ENCODE measurements around the gene RNF25. TPM values are rescaled to one million over a fixed set of nuclear protein-coding genes. Genes with fewer than 3 reads are reported as not detected.

Gene RNF25, protein sequence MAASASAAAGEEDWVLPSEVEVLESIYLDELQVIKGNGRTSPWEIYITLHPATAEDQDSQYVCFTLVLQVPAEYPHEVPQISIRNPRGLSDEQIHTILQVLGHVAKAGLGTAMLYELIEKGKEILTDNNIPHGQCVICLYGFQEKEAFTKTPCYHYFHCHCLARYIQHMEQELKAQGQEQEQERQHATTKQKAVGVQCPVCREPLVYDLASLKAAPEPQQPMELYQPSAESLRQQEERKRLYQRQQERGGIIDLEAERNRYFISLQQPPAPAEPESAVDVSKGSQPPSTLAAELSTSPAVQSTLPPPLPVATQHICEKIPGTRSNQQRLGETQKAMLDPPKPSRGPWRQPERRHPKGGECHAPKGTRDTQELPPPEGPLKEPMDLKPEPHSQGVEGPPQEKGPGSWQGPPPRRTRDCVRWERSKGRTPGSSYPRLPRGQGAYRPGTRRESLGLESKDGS
- 10 to 100 TPM; 14.6 to 14.9 TPM for total RNA-seq
- long read RNA-seq, transcript RNF25-201 (10 exons, 1,914 nt): major isoform, 12 of 18 reads
- long read RNA-seq, partial matches to known transcripts: 1 of 18 reads
- long read RNA-seq, other reads (novel, unspliced or antisense): 4 of 18 reads

DNA sequence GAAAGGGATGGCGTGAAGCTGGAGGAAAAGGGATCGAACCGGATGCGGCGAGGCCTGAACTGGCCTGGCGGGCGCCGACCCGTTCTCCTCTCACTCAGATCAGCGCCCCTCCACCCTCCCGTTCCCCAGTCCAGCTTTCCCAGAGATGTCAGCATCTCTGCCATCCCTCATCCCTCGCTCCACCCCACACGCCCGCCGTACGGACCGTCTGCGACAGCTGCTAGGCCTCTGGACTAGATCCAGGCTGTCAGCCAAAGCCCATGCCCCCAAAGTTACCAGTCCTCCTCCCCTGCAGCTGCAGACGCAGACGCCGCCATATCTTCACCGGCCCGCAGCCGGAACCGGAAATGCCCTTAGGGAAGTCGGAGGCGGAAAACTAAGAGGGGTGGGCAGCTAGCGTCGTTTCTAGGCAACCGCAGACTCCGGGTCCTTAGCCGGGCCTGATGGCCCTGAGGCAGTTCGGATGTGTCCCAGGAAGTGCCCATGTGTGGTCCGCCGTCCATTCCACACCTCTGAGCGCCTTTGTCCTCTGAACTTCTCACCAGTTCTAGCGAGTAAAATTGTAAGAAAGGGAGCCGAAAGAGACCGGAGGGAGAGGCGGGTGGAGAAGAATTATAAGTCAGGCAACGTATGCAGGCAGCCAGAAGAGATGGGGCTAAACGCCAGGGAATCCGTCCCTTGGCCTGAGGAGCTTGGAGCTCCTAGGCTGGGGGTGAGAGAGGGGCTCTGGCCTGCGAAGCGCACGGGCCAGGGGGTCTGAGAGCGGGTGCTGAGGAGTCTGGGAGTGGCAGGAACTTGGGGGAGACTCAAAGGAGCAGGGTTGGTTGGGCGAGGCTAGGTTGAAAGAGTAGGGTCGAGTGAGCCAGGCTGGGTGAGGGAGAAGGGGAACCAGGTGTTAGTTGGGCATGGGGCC lies at the start of gene RNF25, which contains the start of gene STK36:
TSS of gene RNF25 (minus strand) at position 349 of the 913 bp plus-strand sequence. CDS start at position 317, 32 bp downstream.
TSS of gene STK36 (plus strand) at position 433 of the 913 bp plus-strand sequence. CDS start 744 bp downstream, outside the sequence.
- intact Hi-C loops (cut with DNase I, micrococcal nuclease): no loop called here
- DNase-seq (peak; percentile 84), ATAC-seq (peak; percentile 98)

DNA sequence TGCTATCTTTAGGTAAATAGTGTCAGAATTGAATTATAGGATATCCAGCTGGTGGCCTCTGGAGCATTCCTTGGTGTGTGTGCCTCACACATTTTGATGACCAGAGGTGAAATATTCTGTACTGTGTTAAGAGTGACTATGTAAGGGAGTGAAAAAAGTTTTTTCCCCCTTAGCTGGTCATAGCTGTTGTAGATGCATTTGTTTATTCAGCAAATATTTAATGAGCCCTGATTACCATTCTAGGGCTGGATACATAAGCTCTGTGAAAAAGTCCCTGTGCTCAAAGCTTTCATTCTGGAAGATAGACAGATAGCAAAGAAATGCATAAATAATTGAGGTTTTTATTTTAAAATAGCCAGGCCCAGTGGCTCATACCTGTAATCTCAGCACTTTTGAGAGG lies 49.7 kb upstream of the RNF25 start:
- intact Hi-C loops (cut with DNase I, micrococcal nuclease): no loop called here
- no peak for ATAC-seq
- DNase-seq: no peak

DNA sequence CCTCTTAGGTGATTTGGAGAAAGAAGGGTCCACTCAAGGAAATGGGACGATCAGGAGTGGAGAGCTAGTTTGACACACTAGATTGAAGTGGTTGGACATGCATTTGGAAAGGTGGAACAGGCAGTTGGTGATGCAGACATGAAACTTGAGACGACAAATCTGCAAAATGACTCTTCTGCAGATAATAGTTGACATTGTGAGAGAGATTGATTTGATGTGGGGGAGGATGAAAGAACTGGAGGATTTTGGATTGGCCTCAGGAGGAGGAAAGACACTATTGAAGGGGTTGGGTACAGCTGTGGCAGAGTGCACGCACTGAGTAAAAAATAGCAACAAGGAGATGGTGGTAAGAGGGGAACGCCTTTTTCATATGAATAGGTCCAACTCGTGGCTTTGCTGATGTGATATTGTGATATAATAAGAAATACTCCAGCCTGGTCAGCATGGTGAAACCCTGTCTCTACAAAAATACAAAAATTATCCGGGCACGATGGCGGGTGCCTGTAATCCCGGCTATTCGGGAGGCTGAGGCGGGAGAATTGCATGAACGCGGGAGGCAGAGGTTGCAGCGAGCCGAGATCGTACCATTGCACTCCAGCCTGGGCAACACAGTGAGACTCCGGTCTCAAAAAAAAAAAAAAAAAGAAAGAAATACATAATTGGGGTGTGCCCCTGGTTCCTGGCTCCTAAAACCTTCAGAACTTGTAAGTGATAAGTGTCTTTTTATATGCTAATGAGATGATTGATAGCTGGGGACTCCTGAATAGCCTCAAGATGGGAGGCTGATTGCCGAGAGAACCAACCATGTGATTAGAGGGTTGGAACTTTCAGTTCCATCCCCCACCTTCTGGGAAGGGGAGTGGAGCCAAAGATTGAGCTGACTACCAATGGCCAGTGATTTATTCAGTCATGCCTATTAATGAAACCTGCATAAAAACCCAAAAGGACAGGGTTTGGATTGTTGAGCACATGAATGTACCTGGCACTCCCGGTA lies 48.5 kb upstream of the RNF25 start:
- intact Hi-C loops (cut with DNase I, micrococcal nuclease): no loop called here
- no peak for DNase-seq
- no peak for ATAC-seq

DNA sequence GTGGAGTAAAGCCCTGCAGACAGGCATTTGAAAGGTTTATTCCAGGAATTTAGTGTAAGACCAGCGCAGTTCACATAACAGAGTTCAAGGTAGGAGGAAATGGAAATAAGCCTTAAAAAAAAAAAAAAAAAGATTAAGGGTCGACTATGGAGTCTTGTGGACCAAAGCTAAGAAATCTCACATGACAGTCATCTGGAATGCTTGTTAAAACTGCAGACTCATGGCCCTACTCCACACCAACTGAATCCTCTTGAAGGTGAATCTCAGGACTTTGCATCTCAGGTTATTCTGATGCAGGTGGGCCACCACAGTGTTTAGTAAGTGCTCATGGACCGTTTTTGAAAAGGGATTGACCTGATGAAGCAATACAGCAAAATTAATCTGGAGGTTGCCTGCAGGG lies 47.7 kb upstream of the RNF25 start:
- intact Hi-C loops (cut with DNase I, micrococcal nuclease): no loop called here
- ATAC-seq (no peak), DNase-seq (no peak)

DNA sequence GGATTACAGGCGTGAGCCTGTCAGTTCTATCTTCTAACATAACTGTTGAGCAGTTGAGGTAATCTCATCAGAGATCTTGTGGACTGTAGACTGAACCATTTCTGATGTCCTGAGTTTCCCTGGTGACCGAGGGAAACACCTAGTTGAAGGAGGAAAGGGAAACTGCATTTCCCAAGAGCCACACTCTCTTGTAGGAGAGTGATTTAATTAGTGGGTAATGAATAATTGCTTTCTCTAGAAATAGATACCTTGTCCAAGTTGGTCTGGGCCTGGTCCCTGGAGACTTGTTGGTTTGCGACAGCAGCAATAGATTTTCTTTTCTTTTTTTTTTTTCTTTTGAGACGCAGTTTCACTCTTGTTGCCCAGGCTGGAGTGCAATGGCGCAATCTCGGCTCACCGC lies 46.3 kb upstream of the RNF25 start:
- DNase-seq: no peak

DNA sequence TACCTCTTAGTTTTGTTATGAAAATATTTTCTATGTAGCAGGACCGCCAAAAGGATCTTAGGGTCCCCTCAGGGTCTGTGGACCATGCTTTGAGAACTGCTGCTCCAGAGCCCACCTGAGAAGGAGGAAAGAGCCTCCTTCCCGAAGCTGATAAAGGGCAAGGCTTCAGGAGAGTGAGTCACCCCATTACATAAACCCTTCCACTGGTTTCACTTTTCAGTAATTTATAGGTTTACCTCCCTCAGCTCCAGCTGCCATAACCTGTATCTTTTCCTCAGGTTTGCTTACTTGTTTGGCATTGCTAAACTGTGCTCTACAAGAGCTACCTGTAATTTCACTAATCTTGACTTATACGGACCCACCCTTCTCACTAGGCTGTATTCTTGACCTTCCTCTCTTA lies 45.5 kb upstream of the RNF25 start:
- DNase-seq: peak in 1 of 2 donors; percentile 28
- peak; percentile 93 for ATAC-seq
- intact Hi-C loops (cut with DNase I, micrococcal nuclease): no loop called here

More for the DNA sequence above, 46.3 kb upstream of the RNF25 start:
- ATAC-seq: no peak
- intact Hi-C loops (cut with DNase I, micrococcal nuclease): no loop called here

DNA sequence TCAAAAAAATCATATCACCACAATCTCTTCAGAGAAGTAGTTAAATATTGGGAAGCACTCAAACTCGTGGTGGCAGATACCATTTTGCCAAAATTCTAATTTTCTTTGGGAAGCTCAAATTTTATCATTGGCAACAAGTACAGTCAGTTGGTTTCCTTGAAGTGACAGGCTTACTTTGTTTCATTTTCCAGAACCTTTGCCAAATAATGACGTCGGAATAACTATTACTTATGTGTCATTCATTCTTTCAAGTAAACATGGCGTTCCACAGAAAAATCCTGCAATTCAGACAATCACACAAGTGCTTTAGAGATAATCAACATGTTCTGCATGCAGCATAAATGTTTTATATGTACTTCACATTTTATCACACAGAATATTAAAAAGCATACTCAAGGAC lies 44.3 kb upstream of the RNF25 start:
- intact Hi-C loops (cut with DNase I, micrococcal nuclease): no loop called here
- ATAC-seq (no peak), DNase-seq (no peak)

DNA sequence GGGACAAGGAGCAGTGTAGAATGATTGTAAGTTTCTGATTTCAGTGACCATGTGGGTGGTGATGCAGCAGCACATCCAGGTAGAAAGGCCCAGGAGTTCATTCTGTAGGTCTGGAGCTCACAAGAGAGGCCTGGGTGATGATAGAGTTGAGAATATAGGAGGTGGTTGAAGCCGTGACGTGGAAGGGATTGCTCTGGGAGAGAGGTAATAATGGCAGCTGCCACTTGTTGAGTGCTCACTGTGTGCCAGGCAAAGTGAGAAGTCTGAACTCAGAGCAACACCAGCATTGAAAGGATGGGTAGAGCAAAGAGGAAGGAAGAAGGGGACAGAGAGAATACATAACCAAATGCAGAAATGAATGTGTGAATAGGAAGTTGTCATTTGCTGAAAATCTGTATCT lies 42.1 kb upstream of the RNF25 start:
- DNase-seq (no peak), ATAC-seq (no peak)
- intact Hi-C loops (cut with DNase I, micrococcal nuclease): no loop called here

DNA sequence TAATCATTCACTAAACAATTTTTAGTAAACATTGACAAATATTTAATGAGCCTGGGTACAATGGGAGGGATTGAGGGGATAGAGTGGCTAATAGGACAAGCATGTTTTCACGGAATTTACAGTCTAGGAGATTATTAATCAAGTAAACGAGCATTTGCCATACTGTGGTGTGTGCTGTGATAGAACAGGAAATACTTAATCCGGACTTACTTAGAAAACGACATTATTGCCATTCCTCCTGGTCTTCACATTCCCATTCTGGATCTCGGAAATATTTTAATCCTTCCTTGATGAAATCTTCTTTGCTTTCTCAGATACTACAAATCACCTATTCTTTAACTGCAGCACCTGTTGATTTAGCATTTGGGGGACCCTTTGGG lies 39.7 kb upstream of the RNF25 start:
- DNase-seq: no peak
- intact Hi-C loops (cut with DNase I, micrococcal nuclease): no loop called here
- no peak for ATAC-seq

DNA sequence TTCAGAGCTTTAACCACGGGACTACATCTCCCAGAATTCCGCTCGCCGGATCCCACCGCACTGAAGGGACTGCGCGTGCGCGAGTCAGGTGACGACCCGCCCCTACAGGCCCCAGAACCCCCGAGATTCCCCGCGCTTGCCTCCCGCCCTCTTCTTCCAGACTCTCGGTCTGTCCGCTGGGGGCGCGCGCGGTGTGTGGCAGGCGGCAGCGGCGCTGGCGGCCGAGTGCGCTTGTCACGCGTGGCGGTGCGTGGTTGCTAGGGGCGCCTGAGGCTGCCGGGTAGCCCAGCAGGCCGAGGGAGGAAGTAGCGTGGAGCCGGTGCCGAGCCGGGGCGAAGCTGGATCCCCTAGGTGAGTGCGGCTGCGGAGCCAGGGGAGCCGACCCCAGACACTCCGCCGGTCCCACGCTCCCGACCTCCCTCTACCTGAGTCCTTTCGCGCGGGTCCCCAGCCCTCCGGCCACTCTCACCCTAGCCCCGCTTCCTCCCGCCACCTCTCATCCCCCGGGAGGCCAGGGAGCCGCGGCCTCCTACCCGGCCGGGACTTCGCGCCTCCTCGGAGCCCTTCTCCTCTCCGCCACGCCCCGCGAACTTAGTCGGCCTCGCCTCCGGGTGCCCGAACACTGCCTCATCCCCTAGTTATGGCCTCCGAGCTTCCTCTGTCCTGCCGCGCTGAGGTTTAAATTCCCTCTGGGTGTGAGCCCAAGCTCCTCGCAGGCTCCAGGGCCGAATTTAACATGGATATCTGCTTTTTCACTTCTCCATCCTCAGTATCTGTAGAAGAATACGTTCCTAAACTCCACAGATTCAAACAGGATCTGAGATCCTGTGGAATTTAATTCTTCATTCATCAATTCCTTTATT lies 39.1 kb upstream of the RNF25 start, which contains the start of gene TTLL4:
TSS of gene TTLL4 (plus strand) at position 149 of the 863 bp plus-strand sequence. CDS start 26,842 bp downstream, outside the sequence.
- intact Hi-C loops (cut with DNase I, micrococcal nuclease): no loop called here
- DNase-seq (peak; percentile 97 to 98), ATAC-seq (peak; percentile 98)

DNA sequence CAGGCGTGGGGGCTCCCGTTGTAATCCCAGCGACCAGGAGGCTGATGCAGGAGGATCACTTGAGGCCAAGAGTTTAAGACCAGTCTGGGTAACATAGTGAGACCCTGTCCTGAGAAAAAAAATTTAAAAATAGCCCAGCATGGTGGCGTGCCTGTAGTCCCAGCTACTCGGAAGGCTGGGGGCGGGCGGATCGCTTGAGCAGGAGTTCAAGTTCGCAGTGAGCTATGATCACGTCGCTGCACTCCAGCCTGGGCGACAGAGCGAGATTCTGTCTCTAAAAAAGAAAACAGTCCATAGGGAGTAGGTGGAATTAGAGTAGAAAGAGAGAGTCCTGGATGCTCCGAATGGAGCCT lies 38.5 kb upstream of the RNF25 start:
- ATAC-seq: no peak
- intact Hi-C loops (cut with DNase I, micrococcal nuclease): no loop called here

DNA sequence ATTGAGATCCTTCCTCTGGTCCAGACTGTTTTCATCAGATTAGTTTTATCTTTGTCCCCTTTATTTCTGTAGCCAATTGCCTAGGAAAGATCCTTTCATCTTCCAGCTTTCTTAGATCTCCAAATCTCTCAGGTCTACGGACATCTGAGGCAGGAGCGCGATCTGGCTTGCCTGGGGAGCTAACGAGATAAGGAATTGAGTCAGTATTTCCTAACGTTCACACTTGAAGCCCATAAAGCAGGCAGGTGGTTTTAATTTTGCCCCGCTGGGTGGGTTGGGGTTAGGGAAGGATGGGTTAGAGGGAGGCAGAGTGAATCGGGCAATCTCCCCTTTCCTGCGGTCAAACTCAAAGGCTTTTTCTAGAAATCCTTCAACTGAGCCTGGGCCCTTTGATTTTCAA lies 38.1 kb upstream of the RNF25 start:
- intact Hi-C loops (cut with DNase I, micrococcal nuclease): no loop called here
- DNase-seq: peak in 1 of 2 donors; percentile 8
- ATAC-seq: no peak

More for the DNA sequence above, 38.5 kb upstream of the RNF25 start:
- peak in 1 of 2 donors; percentile 27 for DNase-seq

DNA sequence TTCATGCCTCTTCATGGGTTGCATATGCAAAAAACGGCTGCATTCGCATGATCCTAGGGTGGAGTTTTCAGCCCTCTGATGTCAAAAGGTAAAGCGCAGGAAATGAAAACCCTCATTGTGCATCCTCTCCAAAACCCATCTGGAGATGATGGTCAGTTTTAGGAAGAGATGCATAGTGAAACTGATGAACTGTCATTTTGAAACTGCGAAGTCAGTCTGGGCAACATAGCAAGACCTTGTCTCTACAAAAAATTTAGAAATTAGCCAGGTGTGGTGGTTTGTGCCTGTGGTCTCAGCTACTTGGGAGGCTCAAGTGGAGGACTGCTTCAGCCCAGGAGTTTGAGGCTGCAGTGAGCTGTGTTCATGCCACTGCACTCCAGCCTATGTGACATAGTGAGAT lies 36.3 kb upstream of the RNF25 start:
- intact Hi-C loops (cut with DNase I, micrococcal nuclease): no loop called here
- ATAC-seq: no peak
- no peak for DNase-seq

DNA sequence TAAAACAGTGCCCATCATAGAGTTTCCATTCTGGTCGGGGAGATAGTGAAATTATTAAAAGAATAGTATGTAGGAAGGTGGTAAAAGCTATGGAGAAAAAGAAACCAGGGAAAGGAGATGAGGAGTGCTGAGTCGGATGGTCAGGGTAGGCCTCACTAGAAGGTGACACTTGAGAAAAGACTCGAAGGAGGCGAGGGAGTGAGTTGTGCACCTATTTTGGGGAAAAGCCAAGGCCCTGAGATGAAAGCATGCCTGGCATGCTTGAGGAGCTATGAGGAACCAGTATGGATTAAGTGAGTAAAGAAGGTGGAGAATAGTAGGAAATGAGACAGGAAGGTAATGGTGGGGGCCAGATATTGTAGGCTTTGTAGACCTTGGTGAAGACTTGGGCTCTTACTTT lies 31.5 kb upstream of the RNF25 start:
- ATAC-seq (no peak), DNase-seq (no peak)
- intact Hi-C loops (cut with DNase I, micrococcal nuclease): no loop called here

DNA sequence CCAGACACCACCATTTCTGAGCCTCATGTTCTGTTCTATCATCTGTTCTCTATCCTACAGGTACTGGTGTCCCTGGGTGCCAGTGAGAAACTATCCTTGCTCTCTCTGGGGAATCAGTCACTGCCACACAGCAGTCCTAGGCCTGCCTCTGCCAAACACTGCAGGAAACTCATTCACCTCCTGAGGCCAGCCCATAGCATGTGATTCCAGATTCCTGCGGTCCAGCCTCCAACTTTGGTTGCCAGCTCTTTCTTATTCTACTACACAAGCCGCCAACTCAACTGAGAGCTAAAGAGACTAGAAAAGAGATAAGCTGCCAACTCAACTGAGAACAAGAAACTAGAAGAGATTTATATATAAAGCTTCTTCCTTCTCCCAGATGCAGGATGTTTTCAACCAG lies 30.0 kb upstream of the RNF25 start:
- DNase-seq: no peak
- intact Hi-C loops (cut with DNase I, micrococcal nuclease): no loop called here
- ATAC-seq: no peak

DNA sequence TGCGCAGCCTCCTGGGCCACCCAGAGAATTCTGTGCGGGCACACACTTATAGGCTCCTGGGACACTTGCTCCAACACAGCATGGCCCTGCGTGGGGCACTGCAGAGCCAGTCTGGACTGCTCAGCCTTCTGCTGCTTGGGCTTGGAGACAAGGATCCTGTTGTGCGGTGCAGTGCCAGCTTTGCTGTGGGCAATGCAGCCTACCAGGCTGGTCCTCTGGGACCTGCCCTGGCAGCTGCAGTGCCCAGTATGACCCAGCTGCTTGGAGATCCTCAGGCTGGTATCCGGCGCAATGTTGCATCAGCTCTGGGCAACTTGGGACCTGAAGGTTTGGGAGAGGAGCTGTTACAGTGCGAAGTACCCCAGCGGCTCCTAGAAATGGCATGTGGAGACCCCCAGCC lies 27.1 kb upstream of the RNF25 start:
- DNase-seq (no peak), ATAC-seq (no peak)
- intact Hi-C loops (cut with DNase I, micrococcal nuclease): no loop called here

DNA sequence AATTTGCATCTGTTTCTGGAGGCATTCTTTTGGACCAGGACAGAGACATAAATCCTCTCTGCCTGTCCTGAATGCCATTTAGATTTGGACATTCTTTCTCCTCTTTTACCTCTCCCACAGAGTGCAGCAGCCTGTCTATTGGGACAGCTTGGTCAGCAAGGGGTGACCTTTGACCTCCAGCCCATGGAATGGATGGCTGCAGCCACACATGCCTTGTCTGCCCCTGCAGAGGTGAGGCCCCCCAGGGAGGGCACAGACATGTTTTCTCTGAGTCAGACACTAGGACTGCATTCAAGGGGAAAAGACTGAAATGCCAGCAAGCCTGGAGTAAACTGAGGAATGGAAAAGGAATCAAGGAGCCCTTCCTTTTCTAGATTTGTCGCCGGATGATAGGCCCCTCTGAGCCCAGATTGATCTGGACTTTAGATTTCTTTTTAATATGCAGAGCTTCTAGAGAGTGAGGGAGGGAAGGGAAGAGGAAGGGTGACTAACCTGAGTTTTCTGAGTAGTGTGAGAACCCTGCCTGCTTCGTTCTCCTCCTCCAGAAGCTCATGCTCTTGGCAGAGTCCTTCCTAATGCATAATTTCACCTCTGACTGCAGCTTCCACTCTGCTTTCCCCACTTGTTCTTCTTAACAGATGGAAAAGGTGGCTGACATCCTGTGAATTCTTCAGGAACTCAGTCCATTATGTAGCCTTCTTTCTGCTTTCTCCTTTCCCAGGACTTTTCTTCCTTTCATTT lies 22.8 kb upstream of the RNF25 start:
- ATAC-seq: no peak
- intact Hi-C loops (cut with DNase I, micrococcal nuclease): no loop called here
- DNase-seq: no peak
